ENCODE measurements around the gene NISCH.

The NISCH gene

GRCh38 chr3:52455283-52456168, at the start of gene NISCH:
Gene NISCH, plus strand, starts transcription at chr3:52455604. Its CDS starts 38 bp downstream, at chr3:52455642.
- peak; percentile 82 for DNase-seq (ENCODE audit: low spot score)

- no peak for DNase-seq (ENCODE audit: low spot score)
Observed at GRCh38 chr3:52406231-52406661, 49.2 kb upstream of the NISCH start.

DNA sequence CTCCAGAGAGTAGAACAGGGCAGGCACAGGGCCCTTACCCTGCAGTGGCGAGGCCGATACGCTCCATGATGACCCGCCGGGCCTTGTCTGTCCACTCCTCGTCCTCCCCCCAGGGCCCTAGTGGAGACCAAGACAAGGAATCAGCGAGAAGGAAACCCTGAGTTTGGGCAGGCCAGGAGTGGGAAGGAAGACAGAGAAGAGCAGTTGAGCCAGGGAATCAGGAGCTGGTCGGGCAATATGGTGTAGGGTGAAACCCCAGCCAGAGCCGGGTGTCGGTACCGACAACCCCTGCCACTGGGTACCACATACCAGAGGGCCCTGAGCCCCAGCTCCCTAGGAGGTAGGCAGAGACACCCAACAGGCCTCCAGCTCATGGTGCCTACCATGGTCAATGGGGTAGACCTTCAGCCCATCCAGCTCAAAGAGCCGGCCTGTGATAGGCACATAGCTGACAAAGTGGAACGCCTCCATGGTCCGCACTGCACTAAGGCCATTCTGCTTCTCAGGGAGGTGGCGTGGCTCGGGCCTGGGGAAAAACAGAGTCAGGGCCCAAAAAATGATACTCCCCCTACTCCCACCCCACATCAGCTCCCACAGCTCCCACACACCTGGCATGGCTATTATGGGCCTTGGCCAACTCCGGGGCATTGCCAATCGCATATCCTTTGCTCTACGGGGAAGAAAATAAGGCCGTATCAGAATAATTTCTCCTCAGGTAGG, 48.5 kb upstream of the NISCH start:
- no peak for DNase-seq (ENCODE audit: low spot score)

GRCh38 chr3:52407779-52408178, 47.6 kb upstream of the NISCH start:
- no peak for DNase-seq (ENCODE audit: low spot score)

GRCh38 chr3:52408466-52408865, 46.9 kb upstream of the NISCH start:
- DNase-seq (ENCODE audit: low spot score) = no peak

- no peak for DNase-seq (ENCODE audit: low spot score)
Observed at GRCh38 chr3:52415800-52416199, 39.6 kb upstream of the NISCH start.

DNA sequence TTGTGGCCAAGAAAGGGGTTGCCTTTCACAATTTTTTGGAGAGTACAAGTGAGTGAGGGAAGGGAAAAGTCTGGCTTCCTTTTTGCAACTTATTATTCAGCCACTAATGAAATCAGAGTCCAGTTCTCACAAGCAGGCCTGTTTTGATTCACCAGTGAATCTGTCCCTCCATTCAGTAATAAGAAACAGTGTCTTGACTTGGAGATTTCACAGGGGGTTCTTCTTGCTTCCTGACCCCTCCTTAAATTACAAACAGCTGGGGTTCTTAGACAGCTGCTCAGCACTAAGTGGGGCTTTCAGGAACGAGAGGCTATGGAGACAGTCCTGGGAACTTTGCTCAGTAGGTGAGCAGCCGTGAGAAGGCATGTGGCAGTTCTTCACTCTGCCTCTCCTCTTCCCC, 35.0 kb upstream of the NISCH start:
- no peak for DNase-seq (ENCODE audit: low spot score)

DNA sequence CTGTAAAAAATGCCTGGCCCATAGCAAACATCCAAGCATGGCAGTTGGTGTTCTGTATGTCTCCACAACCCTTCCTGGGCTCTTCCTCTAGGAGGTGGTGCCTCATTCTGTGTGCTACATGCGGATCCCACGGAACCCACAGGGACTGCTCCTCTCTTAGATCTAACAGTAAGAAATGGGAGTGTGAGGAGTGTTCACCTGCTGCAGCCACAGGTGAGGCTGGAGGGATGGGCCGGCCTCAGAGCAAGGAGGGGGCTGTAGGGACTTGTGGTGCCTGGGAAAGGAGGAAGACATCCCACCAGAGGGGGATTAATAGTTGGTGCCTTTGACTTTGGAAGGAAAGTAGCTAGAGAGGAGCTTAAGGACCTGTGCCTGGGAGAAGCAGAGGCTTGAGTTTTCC, 32.7 kb upstream of the NISCH start:
- DNase-seq (ENCODE audit: low spot score) = no peak

DNA sequence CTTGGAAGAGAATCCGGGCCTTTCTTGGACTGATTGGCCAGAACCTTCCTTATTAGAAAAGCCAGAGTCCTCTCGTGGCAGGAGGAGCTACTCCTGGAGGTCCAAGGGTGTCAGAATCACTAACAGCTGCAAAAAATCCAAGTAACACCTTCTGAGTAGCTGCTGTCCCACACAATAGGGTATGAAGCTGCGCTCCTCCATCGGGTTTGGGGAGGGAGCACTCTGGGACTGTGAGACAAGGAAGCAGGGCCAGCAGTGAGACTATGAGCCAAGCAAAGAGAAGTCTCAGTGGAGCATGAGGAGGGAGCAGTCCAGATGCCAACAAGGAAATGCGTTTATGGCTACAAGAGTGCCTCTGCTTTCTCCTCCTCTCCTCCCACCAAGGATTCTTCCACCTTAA, 32.2 kb upstream of the NISCH start:
- no peak for DNase-seq (ENCODE audit: low spot score)

DNA sequence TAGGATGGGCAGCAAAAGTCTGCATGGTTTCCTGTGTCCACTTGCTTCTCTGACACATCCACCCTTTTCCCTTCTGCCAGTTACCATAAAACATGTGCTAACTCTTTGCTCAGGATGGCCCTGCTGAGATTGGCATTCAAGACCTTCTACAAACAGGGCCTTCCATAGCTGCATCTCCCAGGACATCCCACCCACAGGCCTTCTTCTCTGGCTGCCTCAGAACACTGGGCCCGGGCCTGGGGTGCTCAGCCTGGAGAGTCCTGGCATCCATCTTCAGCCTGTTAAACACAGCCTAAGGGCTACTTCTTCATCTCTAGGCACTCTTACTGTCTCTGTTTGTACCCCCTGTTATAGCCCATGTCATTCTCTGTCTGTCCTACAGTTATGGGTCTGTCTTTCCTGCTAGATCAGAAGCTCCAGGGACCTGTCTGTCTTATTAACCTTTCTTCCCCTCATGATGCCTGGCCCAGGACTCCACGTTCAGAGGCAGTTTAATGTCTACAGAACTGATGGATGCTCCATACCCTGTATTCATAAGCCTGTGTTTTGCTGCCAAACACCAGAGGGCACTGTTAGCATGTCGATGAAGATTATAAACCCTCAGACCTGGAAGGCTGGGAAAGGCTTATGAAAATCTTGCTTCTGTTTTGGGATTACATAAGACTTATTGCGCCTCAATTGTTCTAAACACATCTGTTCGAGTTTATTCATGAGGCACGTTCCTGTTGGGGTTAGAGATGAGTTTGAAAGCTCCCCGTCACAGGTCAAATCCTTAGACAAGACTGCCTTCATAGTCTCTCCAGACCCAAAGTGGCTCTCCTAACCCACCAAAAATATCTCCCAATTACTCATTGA, 27.0 kb upstream of the NISCH start:
- peak; percentile 81 for DNase-seq (ENCODE audit: low spot score)

- DNase-seq (ENCODE audit: low spot score) = no peak
Observed at GRCh38 chr3:52429031-52429430, 26.4 kb upstream of the NISCH start.

- DNase-seq (ENCODE audit: low spot score) = no peak
Observed at GRCh38 chr3:52429779-52430415, 25.5 kb upstream of the NISCH start.

DNA sequence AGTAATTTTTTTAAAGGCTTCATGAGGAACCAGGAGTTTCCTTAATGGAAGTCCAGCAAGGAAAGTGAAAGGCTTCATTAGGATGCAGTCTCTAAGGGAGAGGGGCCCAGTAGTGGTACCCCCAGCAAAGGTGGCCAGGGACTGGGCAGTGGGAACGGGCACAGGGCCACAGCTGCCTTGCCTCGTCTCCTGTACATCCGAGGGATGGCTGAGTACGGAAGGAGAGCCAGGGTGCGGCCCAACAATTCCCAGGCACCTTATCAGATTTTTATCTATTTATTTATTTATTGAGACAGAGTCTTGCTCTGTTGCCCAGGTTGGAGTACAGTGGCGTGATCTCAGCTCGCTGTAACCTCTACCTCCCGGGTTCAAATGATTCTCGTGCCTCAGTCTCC, 25.0 kb upstream of the NISCH start:
- no peak for DNase-seq (ENCODE audit: low spot score)

GRCh38 chr3:52431459-52432223, 23.8 kb upstream of the NISCH start:
- DNase-seq (ENCODE audit: low spot score) = no peak

DNA sequence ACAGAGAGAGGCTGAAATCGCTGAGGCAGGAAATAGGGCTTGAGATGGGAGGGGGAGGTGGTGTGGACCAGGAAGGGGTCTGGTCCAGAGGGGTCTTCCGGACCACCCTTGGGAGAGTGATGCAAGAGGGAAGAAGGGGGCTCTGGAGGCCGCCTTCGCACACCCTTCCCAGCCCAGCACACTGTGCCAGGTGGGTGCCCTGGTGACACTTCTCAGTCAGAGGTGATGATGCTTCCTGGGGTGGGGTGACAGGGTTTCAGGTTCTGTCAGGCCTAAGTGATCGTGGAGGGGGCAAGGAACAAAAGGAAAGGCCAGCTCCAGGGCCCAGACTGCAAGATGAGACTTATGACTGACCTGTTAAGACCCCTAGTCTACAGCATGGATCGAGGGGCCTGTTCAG, 23.2 kb upstream of the NISCH start:
- DNase-seq (ENCODE audit: low spot score) = no peak

- no peak for DNase-seq (ENCODE audit: low spot score)
Observed at GRCh38 chr3:52432691-52433141, 22.7 kb upstream of the NISCH start.

- DNase-seq (ENCODE audit: low spot score) = no peak
Observed at GRCh38 chr3:52433328-52433995, 21.9 kb upstream of the NISCH start.

DNA sequence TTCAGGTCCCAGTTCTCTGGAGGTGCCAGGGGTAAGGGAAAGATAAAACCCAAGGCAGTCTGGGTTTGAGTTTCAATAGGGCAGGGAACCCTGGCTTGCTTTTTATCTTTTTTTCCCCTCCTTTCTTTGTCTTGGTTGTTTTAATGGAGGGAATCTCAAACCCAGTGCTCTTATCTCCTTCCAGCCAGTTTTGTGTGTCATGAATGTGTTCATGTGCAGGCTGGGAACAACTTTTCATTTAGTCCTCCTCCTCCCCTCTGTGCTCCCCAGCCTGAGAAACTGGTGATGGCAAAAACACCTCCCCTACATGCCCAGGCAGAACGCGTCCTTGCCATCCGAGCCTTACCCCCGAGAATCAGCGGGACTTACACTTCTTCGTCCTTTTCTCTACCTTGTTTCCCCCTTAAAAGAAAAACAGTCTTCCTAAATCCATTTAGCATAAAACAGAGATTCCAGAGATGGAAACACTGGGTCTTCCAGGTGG, 21.4 kb upstream of the NISCH start:
- no peak for DNase-seq (ENCODE audit: low spot score)

DNA sequence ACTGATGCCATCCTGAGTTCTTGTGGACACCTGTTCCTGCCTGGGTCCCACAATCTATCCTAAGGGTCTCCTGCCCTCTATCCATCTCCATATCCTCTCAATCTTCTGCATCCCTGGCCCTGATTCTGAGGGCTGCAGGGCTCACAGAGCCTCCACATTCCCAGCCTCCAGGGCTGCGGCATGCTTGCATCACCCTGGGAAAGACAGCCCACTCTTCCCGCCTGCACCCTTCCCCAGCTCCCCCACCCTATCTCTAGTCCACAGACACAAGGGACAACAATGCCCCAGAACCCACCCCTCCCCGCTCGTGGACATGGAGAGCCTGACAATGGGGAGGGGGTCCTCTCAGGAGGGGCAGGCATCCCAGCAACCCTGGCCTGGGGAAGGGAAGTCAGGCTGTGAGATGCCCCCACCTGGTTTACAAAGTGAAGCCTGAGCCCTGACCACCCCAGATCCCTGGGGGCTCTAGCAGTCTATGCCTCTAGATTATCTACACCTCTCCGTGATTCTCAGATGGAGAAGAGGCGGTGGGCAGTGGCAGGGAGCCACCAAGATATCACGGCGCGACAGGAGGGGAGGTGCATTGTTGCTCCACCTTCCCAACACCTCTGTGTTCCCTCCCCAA, 20.8 kb upstream of the NISCH start:
- DNase-seq (ENCODE audit: low spot score) = no peak
